ENCODE data around the gene GPR87.
A peak's percentile ranks its signal among the peaks of the same experiment; 100 is the strongest.

GPR87 gene

DNA sequence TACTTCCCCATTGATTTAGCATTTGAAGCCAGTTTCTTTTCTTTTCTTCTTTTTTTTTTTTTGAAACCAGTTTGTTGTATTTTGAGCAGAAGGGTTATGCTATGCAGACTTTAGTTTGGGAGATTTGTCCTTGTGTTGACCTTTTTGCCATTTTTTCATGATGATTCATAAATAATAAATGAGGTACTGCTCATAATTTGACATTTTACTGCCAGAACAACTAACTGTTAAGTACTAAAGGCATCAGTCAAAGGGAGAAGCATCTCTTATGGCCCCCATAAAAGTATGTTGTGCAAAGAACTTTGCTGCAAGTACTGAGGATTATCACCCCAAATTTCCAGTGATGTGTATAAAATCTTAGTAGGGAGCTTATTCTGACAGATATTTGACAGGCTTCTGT, 1.7 kb upstream of the GPR87 start:
- DNase-seq (ENCODE audit: low read depth, low spot score) = no peak

GRCh38 chr3:151315846-151316245, 774 bp downstream of the GPR87 start:
- no peak for DNase-seq (ENCODE audit: low read depth, low spot score)

GRCh38 chr3:151315136-151315535, 1.5 kb downstream of the GPR87 start:
- no peak for DNase-seq (ENCODE audit: low read depth, low spot score)

GRCh38 chr3:151314593-151314992, 2.0 kb downstream of the GPR87 start:
- DNase-seq (ENCODE audit: low read depth, low spot score) = no peak

DNA sequence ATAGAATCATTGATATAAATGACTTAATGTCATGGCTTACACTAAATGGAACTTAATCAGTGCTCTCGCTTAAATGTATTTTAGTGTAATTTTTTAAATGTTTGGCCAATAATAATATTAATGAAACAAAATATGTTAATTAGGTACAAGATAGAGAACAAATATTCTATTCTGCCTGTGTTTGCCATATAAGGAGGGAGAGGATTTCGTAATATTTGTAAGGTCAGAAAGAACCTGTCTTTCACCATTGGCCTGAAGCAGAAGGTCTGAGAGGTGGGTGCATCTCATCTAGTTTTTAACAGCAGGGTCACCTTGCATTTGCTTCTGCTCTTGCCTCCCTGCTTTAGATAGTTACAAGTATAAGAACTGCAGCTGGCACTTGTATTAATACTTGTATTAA, 2.5 kb downstream of the GPR87 start:
- DNase-seq (ENCODE audit: low read depth, low spot score) = no peak

GRCh38 chr3:151312972-151313371, 3.6 kb downstream of the GPR87 start:
- no peak for DNase-seq (ENCODE audit: low read depth, low spot score)

- no peak for DNase-seq (ENCODE audit: low read depth, low spot score)
Measured at GRCh38 chr3:151309566-151309965, 7.1 kb downstream of the GPR87 start.

DNA sequence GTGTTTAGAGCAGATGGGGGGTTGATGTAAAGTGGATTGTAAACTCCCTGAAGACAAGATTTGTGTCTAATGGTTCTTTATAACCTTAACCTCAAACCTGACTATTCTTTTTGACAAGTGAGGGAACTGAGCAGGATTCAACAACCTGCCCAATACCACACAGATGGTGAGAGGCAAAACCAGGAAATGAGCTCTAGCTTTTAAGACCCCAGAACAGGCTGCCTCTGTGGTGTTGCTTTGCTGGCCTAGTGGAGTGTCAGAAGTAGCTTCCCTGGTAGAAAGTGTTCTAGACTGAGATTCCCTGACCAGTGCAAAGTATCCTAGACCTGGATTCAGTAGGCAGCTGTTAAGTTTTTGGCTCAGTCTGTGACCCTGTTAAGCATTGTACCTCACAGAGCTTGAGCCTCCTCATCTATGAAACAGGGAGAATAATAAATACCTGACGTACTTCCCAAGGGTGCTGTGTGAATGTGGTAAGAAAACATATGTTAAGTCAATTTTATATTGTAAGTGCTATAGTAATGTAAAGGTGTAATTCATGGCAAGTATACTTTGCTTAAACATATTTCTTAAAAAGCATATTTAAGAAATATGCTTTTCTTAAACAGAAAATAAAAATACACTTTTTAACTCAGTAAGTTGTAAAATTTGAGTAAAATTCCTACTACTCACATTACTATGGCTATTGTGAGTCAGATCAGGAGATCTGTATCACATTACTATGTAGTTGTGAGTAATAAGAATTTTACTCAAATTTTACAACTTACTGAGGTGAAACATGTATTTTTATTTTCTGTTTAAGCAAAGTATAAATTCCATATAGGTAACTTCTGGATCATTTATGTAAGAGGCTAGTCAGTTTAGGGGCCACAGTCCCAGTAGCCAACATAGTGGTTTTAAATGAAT, 8.8 kb downstream of the GPR87 start:
- DNase-seq (ENCODE audit: low read depth, low spot score) = no peak

GRCh38 chr3:151307131-151307530, 9.5 kb downstream of the GPR87 start:
- no peak for DNase-seq (ENCODE audit: low read depth, low spot score)

DNA sequence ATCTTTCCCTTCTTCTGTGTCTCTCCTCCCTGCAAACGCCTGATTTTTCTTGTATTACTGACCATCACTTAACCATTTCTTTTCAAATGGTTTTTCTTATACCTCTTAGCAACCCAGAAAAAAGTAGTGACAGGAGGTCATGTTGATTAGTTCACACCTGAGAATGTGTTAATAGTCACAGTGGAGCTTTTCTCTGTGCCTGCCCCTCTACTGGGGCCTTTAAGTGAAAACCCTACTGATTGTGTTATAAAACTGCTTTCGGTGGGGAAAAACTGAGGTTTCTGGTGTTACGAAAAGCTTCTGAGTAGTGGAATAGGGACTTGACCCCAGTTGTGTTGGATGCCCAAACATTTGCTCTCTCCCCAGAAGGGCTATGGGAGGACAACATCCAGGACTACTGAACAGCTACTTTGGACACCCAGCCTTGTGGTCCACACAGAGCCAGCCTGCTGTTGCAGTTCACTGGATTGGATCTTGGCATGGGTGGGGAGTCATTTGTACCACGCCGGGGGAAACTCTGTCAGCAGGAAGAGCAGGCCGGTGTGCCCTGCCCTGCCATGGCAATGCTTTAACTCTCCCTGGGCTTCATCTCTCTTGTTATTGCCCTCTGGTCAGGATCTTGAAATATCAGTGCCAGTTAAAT, 10.3 kb downstream of the GPR87 start:
- DNase-seq (ENCODE audit: low read depth, low spot score) = no peak

DNA sequence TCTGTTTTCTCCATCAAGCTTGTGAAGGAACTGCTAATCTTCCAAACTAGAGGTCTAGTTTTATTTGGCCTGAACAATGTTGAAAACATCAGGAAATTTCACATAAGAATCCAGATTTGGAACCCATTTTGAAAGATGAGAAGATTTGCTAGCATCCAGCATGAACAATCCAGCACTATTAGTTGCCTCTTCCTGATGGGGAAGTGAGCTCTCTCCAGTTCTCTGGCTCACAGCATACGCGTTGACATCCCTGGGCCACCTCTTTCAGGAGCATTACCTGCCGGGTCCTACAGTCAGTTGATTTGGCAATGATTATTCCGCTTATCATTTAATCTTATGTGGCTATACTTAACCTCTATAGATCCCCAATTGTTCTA, 10.9 kb downstream of the GPR87 start:
- DNase-seq (ENCODE audit: low read depth, low spot score) = no peak

DNA sequence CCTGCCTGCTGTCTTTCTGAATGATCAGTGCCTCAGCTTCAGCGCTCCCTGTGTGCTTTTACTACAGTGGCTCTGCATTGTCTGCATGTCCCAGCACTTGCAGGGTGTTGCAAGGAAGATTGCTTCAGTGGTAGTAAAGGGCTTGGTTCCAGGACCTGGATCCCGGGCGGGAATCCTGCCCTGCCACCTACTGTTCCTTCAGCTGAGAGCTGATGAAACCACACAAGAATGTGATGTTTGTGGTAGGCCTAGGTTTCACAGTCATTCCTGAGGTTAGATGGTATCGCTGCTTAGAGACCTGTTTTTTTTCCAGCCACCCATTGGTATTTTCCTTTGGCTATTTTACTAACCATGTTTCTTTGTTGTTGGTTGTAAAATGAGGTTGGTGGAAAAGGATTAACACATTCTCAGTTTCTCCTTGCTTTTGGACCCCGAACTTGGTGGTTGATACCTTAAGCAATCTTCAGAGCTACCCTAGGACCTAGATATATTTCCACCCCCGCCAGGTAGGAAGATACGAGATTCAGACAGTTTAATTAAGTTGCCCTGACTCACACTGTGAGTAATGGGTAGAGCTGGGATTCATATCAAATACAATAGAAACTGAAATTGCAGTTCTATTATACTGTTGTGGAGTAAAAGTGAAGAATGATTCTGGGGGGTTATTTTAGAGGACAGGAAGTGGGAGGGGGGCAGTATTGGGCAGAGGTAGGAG, 11.4 kb downstream of the GPR87 start:
- peak; percentile 97 for DNase-seq (ENCODE audit: low read depth, low spot score)

GRCh38 chr3:151303751-151304150, 12.9 kb downstream of the GPR87 start:
- no peak for DNase-seq (ENCODE audit: low read depth, low spot score)

DNA sequence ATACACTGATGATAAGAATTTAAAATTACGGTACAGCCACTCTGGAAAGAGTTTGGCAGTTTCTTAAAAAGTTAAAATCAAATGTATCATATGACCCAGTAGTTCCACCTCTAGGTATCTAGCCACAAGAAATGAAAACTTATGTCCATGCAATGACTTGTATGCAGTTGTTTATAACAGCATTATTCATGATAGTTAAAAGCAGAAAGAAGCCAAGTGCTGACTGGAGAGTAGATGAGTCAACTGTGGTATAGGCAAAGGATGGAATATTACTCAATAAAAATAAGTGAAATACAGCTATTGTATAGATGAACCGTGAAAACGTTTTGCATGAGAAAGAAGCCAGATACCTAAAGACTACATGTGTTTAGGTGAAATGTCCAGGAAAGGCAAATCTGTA, 14.8 kb downstream of the GPR87 start:
- DNase-seq (ENCODE audit: low read depth, low spot score) = no peak

DNA sequence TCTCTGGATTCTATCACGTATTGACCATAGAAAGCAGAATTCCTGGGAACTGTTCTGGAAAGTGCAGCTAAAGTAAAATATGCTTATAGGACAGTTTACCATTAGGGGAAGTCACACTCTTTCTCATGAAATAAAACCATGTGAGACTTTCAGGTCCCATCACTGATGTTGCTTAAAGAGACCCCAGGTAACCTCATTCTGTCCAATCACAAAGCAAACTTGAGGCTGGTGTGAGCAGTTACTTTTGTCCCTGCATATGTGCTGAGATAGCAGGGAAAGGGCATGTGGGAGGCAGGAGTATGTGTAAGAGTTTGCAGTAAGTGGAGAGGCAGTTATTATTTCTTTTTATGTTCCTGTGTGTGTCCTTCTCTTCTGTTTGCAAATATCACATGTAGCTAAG, 16.1 kb downstream of the GPR87 start:
- DNase-seq (ENCODE audit: low read depth, low spot score) = no peak

DNA sequence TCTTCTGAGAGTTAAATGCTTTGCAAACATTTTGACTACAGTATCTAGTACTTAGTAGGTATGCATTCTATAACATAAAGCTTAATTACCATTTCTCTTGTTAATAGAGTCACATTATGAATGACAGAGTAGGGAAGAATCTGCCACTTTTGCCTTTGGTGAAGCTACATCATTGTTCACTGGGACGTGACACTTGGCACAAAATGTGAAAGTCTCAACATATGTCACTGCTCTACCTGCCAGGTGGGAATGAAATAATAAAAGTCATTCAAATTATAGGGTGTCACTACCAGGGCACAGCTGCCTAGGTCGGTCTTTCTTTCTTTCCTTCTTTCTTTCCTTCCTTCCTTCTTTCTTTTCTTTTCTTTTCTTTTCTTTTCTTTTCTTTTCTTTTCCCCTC, 17.6 kb downstream of the GPR87 start:
- no peak for DNase-seq (ENCODE audit: low read depth, low spot score)

DNA sequence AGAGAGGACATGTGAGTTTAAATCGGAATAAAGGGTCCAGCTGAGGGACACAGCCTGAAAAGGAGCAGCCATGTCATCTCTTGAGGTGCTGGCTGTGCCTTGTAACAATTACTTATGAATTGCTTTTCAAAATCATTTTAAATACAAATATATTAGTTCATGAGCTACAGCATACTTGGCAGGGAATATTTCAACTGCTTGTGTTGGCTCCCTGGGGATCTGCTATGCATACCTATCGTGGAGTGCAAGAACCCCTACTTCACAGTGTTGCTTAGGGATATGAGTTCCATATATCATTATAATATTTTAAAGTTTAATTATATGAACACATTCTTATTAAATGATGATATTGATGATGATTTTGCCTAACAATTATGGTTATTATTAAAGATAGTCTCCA, 19.2 kb downstream of the GPR87 start:
- DNase-seq (ENCODE audit: low read depth, low spot score) = no peak

GRCh38 chr3:151296226-151296625, 20.4 kb downstream of the GPR87 start:
- DNase-seq (ENCODE audit: low read depth, low spot score) = peak; percentile 77

- no peak for DNase-seq (ENCODE audit: low read depth, low spot score)
Measured at GRCh38 chr3:151293127-151293526, 23.5 kb downstream of the GPR87 start.

DNA sequence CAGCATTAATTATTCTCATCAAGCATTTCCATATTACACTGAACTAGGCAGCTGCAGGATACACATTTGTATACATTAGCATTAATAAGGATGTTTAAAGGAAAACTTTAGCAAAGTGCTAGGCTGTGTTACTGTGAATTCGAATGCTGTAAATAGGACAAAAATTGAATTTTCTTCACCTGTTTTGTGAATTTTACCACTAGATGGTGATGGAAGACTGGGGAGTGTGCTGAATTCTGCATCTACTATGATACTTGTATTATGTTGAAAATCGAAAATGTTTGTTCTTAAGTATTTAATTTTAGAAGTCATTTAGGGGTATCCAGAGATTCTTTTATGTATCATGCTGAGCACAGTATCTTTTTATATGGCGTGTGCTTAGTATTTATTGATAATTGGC, 25.9 kb downstream of the GPR87 start:
- DNase-seq (ENCODE audit: low read depth, low spot score) = no peak

DNA sequence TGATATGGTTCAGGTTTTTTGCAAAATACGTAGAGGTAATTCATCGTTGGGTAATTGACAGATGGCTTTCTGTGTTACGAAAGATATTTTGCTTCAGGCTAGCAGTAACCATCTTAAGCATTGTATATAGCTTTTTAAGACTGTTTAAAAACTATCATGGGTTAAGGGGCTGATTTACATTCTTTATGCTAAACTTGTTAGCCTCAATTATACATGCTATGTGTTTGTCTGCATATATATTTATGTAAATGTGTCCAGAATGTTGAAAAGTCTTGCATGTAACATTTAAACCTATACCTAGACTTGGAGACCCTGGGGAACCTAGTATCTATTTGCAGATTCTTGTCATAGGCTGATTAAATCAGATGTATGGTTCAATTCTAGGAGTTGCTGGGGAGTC, 27.2 kb downstream of the GPR87 start:
- no peak for DNase-seq (ENCODE audit: low read depth, low spot score)

GRCh38 chr3:151285940-151286339, 30.7 kb downstream of the GPR87 start:
- no peak for DNase-seq (ENCODE audit: low read depth, low spot score)
